ENCODE measurements around the gene MIPEP.

The MIPEP gene

GRCh38 chr13:23741879-23742510, 147.2 kb downstream of the MIPEP start:
- no peak for DNase-seq

- no peak for DNase-seq
Measured at GRCh38 chr13:23740002-23740401, 149.2 kb downstream of the MIPEP start.

DNA sequence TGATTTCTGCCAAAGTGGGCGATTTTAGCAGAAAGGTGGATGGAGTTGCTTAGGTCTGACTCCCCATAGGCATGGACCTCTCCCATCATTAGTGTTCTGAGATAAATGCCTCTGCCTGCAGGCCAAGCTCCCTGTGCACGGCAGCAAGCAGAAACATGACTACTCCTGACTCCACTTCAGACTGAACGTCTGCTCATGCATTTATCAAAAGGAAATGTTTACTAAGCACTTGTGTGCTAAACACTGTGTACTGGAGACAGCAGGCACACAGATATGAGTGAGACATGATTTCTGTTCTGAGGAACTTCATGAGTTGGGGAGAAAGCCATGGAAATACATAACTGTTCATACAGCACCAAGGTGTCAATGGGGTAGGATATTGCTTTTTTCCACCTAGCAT, 149.6 kb downstream of the MIPEP start:
- no peak for DNase-seq

DNA sequence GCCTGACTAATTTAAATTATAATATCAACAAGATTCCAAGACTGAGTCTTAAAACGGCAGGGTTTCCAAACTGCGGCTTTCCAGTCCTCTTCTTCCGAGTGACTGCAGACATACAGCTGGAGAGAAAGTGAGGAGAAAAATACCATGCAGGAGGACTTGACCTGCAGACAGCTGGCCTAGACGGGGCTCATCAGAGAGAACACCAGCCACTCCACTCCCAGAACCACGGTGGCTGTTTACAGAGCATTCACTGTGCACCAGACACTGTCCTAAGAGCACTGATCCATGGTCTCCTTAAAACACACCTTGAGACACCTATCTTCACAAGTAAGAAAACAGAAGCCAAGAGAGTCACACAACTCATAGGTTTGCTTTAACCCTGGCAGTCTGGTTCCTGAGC, 152.7 kb downstream of the MIPEP start:
- no peak for DNase-seq

- DNase-seq, result no peak
Measured at GRCh38 chr13:23735329-23735728, 153.9 kb downstream of the MIPEP start.

- no peak for DNase-seq
Measured at GRCh38 chr13:23731709-23732108, 157.5 kb downstream of the MIPEP start.

DNA sequence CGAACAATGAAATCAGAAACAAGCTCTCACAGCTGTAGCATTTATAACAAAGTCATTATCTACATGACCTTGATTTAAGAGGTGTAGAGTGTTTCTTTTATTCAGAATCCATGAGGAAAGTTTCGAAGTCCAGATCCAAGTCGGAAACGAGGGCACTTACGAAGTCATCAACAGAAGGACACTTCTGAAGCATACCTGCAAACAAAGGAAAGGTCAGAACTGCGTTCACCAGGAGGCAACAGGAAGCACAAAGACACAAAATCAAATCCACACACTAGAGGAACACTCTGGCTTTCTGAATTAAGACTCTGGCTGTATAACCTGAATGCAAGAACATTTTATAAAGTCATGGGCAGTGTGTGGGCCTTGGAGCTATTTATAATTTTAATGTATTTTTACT, 158.9 kb downstream of the MIPEP start:
- DNase-seq, result no peak

- DNase-seq, result no peak
Measured at GRCh38 chr13:23729531-23729930, 159.7 kb downstream of the MIPEP start.

DNA sequence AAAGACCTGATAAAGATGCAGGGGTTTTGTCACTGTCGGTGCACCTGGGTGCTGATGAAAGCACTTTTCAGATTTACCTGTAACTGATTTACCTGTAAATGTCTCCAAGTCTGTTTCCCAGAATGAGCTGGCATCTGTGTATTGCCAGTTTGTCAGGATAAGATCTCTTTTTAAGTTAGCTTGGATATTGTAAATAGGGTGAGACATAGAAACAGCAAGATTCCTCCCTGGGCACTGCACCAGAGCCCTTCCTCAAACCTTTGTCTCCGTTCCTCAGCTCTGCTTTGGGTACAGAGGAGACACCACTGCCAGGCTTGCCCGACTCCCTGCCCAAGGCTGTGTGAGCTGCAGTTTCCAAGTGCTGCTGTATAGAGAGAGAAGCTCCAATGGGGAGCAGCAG, 160.4 kb downstream of the MIPEP start:
- DNase-seq, result no peak

DNA sequence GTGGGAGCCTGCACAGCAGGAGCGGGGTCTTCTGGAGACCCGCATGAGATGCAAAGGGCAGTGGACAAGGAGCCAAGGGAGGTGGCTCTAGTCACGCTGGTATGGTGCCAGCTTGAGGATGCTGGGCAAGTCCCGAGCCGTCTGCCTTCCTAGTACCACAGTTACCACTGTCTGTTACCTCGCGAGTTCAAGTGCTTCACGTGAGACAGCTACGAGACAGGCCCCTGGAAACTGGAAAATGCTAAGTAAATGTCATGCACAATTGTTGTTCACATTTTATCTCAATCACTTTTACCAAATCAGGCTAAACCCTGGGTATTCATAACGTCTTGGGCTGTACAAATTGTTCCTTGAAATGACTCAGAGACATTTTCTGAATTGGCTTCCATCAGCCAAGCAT, 163.3 kb downstream of the MIPEP start:
- no peak for DNase-seq

- no peak for DNase-seq
Measured at GRCh38 chr13:23724196-23724970, 164.8 kb downstream of the MIPEP start.

GRCh38 chr13:23723471-23723870, 165.7 kb downstream of the MIPEP start:
- DNase-seq, result no peak

DNA sequence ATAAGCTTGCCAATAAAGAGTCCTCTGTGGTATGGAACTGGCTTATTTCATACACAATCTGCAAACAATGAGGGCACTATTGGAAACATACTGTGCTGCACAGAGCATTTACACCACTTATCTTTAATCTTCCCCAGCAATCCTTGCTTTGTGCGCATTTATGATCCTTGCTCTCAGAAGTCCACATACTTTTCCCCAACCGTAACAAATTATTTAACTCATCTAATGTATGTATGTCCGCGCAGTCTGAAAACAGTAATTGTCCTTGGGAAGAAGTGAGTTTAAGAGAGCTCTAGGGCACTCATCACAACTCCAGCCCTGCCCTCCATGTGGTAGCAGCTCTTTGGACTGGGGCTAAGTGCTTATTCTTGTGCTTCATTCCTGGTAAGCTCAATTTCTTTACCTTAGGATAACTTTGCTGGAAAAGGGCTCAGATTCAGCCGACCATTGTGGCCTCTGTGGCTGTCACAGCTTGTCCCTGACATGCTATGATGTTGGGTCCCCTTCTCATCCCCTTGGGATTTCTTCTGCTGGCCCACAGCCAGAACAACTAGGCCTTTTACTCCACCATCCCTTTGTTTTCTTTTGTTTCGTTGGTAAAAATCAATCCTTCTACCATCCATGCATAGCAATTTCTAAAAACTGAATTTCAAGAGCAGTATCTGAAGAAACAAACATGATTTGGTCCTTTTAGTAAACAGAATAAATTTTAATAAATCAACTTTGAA, 166.3 kb downstream of the MIPEP start:
- DNase-seq, result no peak

DNA sequence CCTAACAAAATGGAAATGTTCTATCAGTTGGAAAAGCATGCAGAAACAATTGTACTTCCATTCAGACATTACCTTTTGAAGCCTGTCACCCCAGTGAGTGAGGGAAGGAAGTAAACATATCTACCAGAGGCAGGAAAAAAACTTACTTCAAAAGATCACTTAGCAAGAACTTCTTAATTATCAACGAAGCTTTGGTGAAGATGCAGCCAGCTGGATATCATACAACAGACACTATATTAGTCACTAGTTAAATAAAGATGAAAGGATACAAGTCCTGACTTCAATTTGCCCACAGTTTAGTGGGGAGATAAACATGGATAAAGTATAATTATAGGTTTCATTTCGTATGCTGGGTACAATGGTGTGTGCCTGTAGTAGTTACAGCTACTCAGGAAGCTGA, 170.2 kb downstream of the MIPEP start:
- DNase-seq, result no peak

- no peak for DNase-seq
Measured at GRCh38 chr13:23716401-23716800, 172.8 kb downstream of the MIPEP start.

- DNase-seq, result no peak
Measured at GRCh38 chr13:23715762-23716235, 173.4 kb downstream of the MIPEP start.

- no peak for DNase-seq
Measured at GRCh38 chr13:23715092-23715761, 174.0 kb downstream of the MIPEP start.

DNA sequence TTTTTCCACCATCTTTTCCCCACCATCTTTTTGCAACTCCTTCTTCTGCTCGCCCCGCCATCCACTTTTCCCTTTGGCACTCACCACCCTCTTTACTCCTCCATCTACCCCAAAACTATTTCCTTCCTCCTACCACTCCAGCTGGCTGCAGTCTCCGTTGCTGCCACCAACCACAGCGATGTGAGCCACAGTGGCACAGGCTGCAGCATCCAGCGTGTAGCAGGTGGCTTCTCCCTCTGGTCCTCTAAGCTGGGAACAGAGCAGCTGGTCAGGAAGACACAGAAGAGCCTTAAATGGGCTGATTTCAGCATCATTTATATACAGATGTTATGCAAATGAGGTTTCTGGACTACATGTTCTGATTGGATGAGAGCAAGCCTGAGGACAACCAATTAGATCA, 174.5 kb downstream of the MIPEP start:
- no peak for DNase-seq

DNA sequence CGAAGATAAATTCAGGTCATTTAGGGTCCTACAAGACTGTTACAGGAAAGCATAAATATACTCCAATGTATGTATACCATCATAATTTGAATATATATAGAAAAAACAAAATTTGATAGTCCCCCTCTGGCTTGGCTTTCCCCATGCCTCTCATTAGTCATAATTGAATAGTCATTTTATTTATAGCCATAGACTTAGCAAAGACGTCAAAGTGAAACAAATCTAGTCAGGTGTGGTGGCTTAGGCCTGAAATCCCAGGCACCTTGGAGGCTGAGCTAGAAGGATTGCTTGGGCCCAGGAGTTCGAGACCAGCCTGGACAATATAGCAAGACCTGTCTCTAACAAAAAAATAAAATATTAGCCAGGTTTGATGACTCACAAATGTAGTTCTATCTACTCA, 177.8 kb downstream of the MIPEP start:
- no peak for DNase-seq

GRCh38 chr13:23710366-23710765, 178.8 kb downstream of the MIPEP start:
- no peak for DNase-seq

- DNase-seq, result no peak
Measured at GRCh38 chr13:23709536-23709935, 179.7 kb downstream of the MIPEP start.

GRCh38 chr13:23707674-23708073, 181.5 kb downstream of the MIPEP start:
- no peak for DNase-seq

DNA sequence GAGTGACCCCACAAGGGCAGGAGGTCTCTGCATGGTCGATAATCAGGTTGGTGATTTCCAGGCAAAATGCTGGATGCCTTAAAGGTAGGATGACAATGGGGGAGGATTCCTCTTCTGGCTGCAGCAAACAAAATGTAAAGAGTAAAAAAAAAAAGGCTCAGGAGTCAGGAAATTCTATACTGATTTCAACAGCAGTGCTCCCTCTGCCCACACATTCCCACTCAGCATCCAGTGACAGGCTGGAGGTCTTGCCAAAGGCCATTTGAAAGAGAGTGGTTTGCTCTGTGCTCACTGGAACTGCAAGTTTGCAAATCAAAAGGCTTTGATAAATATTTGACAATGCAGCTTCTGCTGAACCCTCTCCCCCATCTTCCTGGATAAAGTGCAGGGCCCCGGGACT, 183.6 kb downstream of the MIPEP start:
- no peak for DNase-seq
